Ramos (cell line): Measurements from ENCODE around the gene IL32.

Experiments used
- in situ Hi-C: fragments of 300-500 bp; cut with MboI; formaldehyde crosslinking; loops from one replicate; pipeline ENCODE4 v1.14.3; 2022; ENCODE audit warnings: low sequenced_read_pairs; ENCODE audit not compliant: unreplicated experiment

The IL32 gene

GRCh38 chr16:3088450-3088849, 23.0 kb downstream of the IL32 start:
- in situ Hi-C loops = no loop called here

- in situ Hi-C loops = no loop called here
These were observed 23.7 kb downstream of the IL32 start for GRCh38 chr16:3088925-3089716.

- in situ Hi-C loops = loop anchor here (10.0 kb wide), 1 partner anchor 75 kb away; no protein-coding TSS in a partner anchor
These were observed 24.5 kb downstream of the IL32 start for GRCh38 chr16:3089717-3090592.

GRCh38 chr16:3091551-3091950, 26.1 kb downstream of the IL32 start:
- in situ Hi-C loops = loop anchor here (10.0 kb wide), 1 partner anchor 73 kb away; no protein-coding TSS in a partner anchor

- in situ Hi-C loops = loop anchor here (10.0 kb wide), 1 partner anchor 72 kb away; no protein-coding TSS in a partner anchor
These were observed 27.1 kb downstream of the IL32 start for GRCh38 chr16:3092501-3092941.

- in situ Hi-C loops = loop anchor here (10.0 kb wide), 1 partner anchor 70 kb away; no protein-coding TSS in a partner anchor
These were observed 29.0 kb downstream of the IL32 start for GRCh38 chr16:3094289-3095027.

GRCh38 chr16:3095869-3096268, 30.4 kb downstream of the IL32 start:
- in situ Hi-C loops = loop anchor here (10.0 kb wide), 1 partner anchor 69 kb away; no protein-coding TSS in a partner anchor

- in situ Hi-C loops = loop anchor here (10.0 kb wide), 1 partner anchor 68 kb away; no protein-coding TSS in a partner anchor
These were observed 30.9 kb downstream of the IL32 start for GRCh38 chr16:3096362-3096761.

GRCh38 chr16:3097266-3097665, 31.8 kb downstream of the IL32 start:
- in situ Hi-C loops = loop anchor here (10.0 kb wide), 1 partner anchor 68 kb away; no protein-coding TSS in a partner anchor

- in situ Hi-C loops = loop anchor here (10.0 kb wide), 1 partner anchor 66 kb away; no protein-coding TSS in a partner anchor
These were observed 33.3 kb downstream of the IL32 start, which contains the start of gene ZSCAN10 for GRCh38 chr16:3098459-3099394. TSS of gene ZSCAN10 (minus strand) at chr16:3099294. CDS start at chr16:3092937, 6,357 bp downstream.

GRCh38 chr16:3099395-3099731, 33.9 kb downstream of the IL32 start:
- in situ Hi-C loops = loop anchor here (10.0 kb wide), 1 partner anchor 65 kb away; no protein-coding TSS in a partner anchor

GRCh38 chr16:3099732-3100499, 34.5 kb downstream of the IL32 start:
- in situ Hi-C loops = loop anchor here (10.0 kb wide), 1 partner anchor 65 kb away; no protein-coding TSS in a partner anchor

- in situ Hi-C loops = no loop called here
These were observed 35.8 kb downstream of the IL32 start for GRCh38 chr16:3101018-3101840.

GRCh38 chr16:3101841-3102470, 36.5 kb downstream of the IL32 start:
- in situ Hi-C loops = no loop called here

- in situ Hi-C loops = no loop called here
These were observed 40.9 kb downstream of the IL32 start for GRCh38 chr16:3106205-3106928.
